DMS79 (cell line): Measurements from ENCODE around the gene ZCCHC9.
A peak's percentile ranks its signal among the peaks of the same experiment; 100 is the strongest.
"Not testable (repeated sequence)": the region's sequence is repeated elsewhere in the genome, so short reads cannot be mapped to it uniquely, and the experiment has no call there.

ENCODE experiments used
- DNase-seq: peaks from one replicate; lab custom pipeline; 2025; lab: John Stamatoyannopoulos, UW

The ZCCHC9 gene, protein sequence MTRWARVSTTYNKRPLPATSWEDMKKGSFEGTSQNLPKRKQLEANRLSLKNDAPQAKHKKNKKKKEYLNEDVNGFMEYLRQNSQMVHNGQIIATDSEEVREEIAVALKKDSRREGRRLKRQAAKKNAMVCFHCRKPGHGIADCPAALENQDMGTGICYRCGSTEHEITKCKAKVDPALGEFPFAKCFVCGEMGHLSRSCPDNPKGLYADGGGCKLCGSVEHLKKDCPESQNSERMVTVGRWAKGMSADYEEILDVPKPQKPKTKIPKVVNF

DNA sequence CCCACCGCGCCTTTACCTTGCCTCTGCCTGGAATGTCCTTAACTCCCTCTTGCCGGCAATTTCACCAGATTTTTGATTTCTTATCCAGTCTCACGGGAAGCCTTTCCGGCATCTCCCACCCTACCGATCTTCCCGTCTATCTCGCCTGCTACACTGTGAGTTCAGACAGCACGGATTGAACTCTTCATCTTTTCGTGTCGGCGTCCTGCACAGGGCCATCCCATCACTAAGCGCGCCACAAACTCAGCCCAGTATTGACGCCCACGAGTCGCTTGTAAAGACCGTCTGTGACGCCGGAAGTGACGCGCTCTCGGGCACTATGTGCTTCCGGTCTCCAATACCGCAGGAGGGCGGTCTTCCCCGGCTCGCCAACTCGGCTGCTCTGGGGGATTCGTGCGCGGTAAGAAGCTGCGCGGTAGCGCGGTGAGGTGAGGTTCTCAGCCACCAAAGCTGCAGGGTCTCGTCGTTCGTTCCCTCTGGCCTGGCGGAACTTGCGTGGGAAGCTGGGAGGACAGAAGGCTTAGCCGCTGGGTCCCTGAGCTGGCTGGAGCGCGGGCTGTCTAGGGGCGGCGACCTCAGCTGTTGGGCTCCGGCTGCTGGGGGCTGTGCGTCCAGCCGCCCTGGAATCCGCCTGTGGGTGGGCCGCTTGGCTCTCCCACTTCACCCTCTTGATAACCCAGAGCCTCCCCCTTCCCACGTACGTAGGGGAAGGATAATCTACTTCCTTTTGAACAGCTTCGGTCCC is at the start of gene ZCCHC9:
Gene ZCCHC9 (plus strand): TSS at position 317 of the 745 bp plus-strand sequence. CDS start 3,171 bp downstream, outside the sequence.
- peak; percentile 82 for DNase-seq

DNA sequence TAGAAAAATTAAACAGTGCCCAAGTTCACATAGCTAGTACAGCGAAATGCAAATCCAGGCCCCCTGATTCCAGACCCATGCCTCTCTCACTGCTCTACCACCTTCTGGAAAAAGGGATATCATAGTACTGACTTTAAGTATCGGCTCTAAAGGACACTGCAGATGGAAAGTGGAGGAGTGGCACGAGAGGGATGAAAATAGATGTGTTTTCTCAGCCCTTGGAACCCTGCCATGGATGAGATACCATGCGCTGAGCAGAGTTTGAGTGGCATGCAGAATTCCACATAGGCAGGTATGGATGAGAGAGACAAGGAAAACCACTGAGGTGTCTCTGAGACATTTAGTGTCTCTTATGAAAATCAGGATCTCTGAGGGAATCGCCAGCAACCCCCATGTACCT is 49.5 kb upstream of the ZCCHC9 start:
- DNase-seq, result no peak

DNA sequence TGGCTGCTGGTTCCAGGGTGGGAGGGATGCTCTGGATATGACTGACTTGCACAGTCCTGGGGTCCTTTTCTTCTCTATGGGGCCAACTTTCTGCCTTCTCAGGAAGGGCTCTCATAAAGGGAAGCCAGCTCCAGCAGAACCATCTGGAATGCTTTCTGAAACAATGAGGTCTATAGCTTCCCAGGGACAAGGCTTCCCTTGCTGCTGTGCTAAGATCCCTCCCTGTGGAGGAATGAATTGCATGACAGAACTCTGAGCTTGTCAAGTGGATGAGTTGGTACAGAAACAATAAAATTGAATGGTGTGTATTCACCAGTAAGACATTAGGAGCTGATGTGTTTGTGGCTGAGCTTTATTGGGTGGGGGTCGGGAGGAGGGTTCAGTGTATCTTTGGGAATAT is 48.5 kb upstream of the ZCCHC9 start:
- DNase-seq, result no peak

DNA sequence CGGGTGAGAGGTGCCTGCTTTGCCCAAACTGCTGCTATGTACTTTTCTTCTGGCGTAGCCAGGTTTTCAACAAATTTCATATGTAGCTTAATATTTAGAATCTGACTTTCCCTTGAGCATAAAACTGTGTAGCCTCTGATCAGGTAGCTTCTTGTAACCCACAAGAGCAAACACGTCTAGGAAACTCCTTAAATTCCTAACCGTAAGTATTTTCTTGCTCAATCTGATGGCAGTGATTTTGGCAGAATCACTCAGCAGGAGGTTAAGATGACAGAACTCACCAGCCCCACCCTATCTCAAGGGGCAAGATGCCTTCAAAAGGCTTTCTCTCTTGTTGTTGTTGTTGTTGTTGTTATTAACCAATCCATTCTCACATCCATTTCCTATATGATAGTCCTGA is 47.5 kb upstream of the ZCCHC9 start:
- no peak for DNase-seq

DNA sequence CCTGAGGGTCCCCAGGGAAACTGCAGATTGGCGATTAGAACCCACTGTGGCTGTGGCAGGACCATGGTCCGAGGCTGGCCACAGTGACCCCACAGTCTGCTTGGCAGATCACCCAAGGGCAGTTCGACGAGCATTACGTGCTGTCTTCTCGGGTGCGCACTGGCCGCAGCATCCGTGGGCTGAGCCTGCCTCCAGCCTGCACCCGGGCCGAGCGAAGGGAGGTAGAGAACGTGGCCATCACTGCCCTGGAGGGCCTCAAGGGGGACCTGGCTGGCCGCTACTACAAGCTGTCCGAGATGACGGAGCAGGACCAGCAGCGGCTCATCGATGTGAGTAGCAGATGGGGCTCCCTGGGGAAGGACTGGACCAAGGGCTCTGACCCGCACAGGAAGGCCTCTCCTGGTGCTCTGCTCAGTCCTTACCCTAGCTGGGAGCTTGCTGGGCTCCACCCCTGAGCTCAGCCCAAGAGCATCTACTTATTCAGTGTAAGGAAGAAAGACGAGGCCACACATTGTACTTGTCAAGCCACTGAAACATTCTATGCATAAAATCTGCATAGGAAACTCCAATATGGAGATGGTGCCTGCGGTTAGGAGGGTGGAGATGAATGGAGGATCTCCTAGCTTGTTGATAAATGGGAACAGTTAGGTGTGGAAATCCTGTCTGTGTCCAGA is 46.4 kb upstream of the ZCCHC9 start:
- DNase-seq, result no peak

DNA sequence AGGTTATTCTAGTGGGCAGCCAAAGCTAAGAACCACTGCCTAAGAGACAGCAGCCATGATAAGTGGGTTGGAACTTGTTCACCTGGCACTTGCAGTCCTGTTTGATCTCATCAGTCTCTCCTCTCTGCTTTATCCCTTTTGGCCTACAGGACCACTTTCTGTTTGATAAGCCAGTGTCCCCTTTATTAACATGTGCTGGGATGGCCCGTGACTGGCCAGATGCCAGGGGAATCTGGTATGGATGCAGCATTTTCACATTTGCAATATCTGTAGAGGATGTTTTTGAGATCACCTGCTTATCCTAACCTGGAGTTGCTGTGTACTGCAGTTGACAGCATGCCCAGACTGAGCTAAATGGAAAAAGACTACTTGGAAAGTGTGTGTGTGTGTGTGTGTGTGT is 44.6 kb upstream of the ZCCHC9 start:
- DNase-seq, result no peak

DNA sequence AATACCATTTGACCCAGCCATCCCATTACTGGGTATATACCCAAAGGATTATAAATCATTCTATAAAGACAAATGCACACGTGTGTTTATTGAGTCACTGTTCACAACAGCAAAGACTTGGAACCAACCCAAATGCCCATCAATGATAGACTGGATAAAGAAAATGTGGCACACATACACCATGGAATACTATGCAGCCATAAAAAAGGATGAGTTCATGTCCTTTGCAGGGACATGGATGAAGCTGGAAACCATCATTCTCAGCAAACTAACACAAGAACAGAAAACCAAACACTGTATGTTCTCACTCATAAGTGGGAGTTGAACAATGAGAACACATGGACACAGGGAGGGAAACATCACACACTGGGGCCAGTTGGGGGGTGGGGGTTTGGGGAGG is 38.6 kb upstream of the ZCCHC9 start:
- not testable (repeated sequence) for DNase-seq

DNA sequence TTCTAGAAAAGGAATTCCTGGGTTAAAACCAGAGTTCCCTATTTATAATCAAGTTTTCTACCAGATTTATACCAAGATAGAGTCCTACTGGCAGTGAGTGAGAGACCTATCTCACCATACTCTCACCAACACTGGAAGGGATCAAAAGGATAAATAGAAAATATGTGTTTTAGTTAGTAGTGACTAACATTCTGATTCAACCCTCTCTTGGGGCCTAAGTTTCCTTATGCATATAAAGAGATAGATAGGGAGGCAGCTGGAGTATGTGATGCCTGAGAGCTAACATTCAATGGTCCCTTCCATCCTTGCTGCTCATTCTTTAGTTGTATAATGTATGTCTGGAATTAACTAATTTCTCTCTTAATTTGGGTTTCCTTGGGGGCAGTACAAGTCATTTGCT is 36.3 kb upstream of the ZCCHC9 start:
- DNase-seq, result no peak

DNA sequence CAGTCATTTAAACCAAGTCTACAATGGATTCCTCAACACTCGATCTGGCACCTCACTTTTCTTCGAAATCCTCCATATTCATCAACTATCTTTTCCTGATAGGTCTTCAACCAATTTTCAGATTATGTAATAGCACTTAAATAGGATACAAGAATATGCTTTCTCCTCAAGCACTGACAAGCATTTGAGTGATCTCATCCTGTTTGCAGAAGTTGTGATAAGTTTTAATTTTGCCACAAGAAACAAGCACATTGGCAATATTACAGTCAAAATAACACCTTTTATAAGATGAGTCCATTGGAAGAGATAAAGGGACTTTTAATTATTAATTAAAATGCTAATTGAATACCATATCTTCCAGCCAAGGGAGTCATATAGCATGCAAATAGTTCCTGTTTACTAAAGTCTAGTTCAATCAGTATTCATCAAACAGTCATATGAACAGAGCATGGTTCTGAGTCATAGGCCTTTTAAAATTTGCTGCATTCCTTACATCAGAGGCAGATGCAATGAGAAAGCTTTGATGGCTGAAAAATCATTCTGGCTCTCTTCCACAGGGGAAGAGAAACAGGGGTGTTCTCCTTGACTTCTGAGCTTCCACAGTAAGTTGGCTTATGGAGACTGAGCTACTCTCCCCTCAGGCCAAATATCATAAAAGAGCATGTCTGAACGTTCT is 32.7 kb upstream of the ZCCHC9 start:
- no peak for DNase-seq

DNA sequence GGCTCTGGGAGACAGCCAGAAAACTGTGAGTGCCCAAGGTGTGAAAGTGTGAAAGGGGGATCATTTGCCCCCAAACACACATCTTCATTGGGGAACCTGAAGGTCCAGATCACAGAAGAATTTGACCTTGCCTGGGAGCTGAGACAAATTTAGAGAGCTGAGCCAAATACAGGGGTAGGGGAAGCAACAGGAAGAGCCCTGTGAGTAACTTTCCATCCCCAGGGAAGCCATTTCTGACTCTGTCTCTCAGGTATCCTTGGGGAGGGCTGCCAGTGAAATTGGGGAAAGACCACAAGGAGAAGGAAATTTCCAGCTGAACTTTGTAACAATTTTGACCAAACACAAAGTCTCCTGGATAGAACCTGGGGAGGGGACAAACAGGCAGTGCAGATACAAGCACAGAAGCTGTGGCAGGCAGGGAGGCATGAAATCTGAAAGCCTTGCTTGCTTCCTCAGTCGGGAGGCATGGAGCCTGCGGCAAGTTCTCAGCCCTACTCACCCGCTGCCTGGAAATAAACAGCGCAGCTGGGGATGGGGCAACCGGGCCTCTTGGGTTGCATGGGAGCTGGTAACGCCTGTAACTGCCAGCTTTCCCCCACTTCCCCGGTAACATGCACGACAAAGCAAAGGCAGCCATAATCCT is 31.5 kb upstream of the ZCCHC9 start:
- DNase-seq, result no peak

DNA sequence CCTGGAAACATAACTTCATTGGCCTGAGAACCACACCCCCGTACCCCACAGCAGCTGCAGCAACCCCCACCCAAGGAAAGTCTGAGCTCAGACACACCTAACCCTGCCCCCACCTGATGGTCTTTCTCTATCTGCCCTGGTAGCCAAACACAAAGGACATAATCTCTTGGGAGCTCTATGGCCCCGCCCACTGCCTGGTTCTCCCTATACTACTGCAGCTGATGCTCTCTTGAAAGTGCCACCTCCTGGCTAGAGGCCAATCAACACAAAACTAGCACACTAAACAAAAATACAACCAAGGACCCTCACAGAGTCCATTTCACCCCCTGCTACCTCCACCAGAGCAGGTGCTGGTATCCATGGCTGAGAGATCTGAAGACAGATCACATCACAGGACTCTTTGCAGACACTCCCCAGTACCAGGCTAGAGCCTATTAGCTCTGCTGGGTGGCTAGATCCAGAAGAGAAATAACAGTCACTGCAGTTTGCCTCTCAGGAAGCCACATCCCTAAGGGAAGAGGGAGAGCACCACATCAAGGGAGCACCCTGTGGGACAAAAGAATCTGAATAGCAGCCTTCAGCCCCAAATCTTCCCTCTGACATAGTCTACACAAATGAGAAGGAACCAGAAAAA is 30.9 kb upstream of the ZCCHC9 start:
- DNase-seq, result not testable (repeated sequence)

DNA sequence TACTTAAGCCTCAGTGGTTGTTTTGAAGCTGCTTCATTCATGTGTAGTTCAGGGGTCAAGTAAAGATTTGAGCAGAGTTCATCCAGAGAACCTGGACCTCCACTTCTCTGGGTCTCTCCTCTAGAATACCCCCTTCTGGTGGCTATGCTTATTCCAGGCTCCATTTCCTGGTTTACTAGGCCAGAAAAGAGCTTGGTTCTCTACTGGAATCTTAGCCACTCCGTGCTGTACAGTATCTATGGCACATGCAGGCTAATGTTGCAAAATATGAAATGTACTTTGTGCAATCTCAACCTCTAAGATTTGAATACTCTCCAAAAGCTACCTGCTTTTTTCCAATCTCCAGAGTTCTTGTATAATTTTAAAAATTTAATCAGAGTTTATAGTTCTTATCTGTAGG is 17.4 kb upstream of the ZCCHC9 start:
- DNase-seq, result no peak

DNA sequence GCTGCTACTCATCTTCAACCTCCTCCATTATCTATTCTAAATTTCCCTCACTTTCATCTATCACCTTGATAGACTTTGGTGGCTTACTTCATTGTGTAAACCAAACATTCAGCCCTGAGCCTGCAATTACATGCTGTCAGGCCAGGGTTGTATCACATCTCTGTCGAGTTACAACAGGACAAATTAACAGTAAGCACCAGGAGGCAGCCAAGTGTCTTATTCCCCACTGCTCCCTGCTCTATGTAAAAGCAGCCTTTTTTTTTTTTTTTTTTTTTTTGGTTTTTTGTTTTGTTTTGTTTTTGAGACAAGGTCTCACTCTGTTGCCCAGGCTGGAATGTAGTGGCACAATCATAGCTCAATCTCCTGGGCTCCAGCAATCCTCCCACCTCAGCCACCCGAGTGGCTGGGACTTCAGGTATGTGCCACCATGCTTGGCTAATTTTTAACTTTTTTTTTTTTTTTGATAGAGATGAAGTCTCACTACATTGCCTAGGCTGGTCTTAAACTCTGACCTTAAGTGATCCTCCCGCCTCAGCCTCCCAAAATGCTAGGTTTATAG is 15.2 kb upstream of the ZCCHC9 start:
- DNase-seq, result no peak

DNA sequence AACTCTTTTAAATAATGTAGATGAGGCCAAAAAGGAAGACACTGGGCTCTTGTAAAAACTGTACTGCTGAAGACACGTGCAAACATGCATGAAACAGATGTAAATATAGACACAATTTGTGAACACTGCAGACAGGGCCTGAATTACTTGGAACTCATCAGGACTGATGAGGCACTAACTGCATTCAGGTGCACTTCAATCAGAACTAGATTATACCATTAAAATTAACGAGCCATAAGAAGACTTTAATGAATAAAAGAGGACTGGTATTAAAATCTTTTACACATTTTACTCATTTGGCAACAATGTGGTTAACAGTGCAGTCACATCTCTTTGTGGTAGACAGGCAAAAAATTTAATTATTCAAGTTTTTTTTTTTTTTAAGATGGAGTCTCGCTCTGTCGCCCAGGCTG is 13.4 kb upstream of the ZCCHC9 start:
- no peak for DNase-seq

DNA sequence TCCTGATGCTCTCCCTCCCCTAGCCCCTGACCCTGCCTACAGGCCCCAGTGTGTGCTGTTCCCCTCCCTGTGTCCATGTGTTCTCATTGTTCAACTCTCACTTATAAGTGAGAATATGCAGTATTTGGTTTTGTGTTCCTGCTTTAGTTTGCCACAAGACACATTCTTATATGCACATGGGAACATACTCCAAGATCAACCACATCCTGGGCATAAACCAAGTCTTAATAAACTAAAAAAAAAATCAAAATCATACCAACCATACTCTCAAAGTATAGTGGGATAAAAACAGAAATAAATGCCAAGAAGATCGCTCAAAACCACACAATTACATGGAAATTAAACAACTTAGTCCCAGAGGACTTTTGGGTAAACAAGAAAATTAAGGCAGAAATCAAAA is 11.2 kb upstream of the ZCCHC9 start:
- no peak for DNase-seq

DNA sequence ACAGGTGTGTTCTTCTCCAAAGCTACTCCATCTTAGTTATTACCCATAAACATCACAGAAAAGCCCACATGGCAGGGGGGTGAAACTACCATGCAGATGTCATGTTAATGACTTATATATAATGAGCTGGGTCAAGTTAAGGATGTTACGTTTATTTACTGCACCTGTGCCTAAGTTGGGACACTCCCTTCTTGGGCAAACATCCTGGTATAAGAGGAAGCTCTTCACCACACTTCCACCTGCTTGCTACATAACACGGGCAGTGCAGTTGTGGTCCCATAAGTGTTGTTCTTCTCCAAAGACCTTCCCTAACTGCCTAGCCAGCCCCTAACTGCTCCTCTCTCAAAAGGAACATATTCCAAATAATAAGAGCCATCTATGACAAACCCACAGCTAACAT is 9.3 kb upstream of the ZCCHC9 start:
- DNase-seq, result no peak

DNA sequence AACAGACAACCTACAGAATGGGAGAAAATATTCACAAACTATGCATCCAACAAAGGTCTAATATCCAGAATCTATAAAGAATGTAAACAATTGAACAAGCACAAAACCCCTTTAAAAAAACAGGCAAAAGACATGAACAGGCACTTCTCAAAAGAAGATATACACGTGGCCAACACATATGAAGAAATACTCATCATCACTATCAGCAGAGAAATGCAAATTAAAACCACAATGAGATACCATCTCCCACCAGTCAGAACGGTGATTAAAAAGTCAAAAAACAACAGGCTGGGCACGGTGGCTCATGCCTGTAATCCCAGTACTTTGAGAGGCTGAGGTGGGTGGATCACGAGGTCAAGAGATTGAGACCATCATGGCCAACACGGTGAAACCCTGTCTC is 7.4 kb upstream of the ZCCHC9 start:
- DNase-seq, result not testable (repeated sequence)

DNA sequence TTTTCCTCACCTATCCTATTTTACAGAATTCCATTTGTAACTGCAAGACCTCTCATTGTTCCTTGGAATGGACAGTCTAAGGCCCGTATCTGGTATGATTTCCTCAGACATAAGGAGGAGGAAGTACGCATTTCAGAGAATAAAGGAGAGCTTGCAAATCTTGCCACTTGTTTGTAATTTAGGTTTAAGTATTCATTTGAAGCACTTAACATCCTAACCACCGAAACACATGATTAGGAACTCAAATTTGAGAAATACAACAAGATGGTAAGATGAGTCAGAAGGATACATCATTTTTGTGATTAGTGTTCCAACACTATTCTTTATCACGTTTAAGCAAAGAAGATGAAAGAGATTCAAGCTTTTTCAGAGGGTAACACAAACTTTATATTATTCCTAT is 3.9 kb upstream of the ZCCHC9 start:
- no peak for DNase-seq

DNA sequence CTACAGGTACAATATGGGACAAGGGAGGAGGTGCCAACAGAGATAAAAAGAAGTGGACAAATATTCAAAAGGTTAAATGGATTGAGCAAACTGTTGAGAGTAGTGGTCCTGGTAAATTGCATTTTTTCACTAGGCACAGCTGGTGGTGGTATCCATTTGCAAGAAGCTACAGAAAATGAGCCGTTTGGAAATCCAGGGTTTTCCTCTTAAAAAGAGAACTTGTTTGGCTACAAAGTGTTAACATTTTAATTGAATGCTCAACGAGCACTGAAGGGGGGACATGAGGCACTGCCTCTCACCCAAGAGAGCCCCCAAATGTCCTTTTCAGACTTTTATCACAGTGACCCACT is 491 bp upstream of the ZCCHC9 start:
- DNase-seq, result no peak

DNA sequence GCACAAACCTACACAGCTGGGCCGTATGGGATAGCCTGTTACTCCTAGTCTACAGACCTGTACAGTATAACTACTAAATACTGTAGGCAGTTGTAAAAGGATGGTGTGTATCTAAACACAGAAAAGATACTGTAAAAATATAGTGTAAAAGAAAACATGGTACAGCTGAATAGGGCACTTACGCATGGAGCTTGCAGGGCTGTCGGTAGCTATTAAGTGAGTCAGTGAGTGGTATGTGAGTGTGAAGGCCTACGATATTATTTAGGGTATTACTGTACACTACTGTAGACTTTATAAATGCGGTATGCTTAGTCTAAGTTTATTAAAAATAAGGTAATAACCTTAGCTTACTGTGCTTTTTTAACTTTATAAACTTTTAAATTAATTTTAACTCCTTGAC is 1.2 kb downstream of the ZCCHC9 start:
- no peak for DNase-seq

DNA sequence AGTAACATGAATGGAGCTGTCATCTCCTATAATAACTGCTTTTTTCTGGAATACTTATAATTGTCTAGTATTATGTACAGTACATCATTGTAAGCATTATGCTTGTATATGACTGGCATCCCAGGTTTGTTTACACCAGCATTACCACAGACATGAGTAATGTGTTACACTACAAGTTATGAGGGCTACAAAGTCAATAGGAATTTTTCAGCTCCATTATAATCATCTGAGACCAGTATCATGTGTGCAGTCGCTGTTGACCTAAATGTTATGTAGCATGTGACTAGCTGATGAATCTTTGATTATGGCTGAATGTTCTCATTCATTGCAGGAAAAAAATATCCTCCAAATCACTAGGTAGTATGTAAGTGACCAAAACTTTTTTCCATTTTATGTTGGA is 2.2 kb downstream of the ZCCHC9 start:
- no peak for DNase-seq
